Measurements from ENCODE around the gene RAB6A. TPM values are rescaled to one million over a fixed set of nuclear protein-coding genes. Genes with fewer than 3 reads are reported as not detected.
"Not testable (repeated sequence)": the region's sequence is repeated elsewhere in the genome, so short reads cannot be mapped to it uniquely, and the experiment has no call there.

Gene RAB6A
- polyA plus RNA-seq, 2 of the 4 experiments (the other 2 are of a cell fraction): 75.7 to 141 TPM

- TF ChIP-seq RARB (CRISPR knock-in tag; IDR thresholded peaks at IDR 0.05) (no peak), CTCF (IDR thresholded peaks at IDR 0.05) (no peak), SREBF2 (IDR thresholded peaks at IDR 0.05) (no peak), HMGXB4 (CRISPR knock-in tag; IDR thresholded peaks at IDR 0.05; ENCODE audit: borderline replicate concordance) (no peak), E2F6 (IDR thresholded peaks at IDR 0.05; ENCODE audit: borderline replicate concordance, low read depth) (peak; percentile 81; the same call in 1 of the 2 replicates), TFCP2L1 (CRISPR knock-in tag; IDR thresholded peaks at IDR 0.05) (no peak), PHF8 (IDR thresholded peaks at IDR 0.05; ENCODE audit: borderline replicate concordance, low read depth) (peak; percentile 66; the same call in 1 of the 2 replicates), RNF2 (IDR thresholded peaks at IDR 0.05; ENCODE audit: borderline replicate concordance, low read depth) (no peak), FOSB (CRISPR knock-in tag; IDR thresholded peaks at IDR 0.05) (no peak), HOXA7 (CRISPR knock-in tag; IDR thresholded peaks at IDR 0.05) (no peak), KDM1A (IDR thresholded peaks at IDR 0.05; ENCODE audit: low read depth) (no peak), CEBPB (IDR thresholded peaks at IDR 0.05) (peak in 1 of 2 experiments; percentile 50; a peak in 1 of 4 replicates), HEYL (CRISPR knock-in tag; IDR thresholded peaks at IDR 0.05) (no peak), EHF (CRISPR knock-in tag; IDR thresholded peaks at IDR 0.05) (no peak), ATOH8 (CRISPR knock-in tag; IDR thresholded peaks at IDR 0.05; ENCODE audit: low read depth) (no peak), GATA3 (IDR thresholded peaks at IDR 0.05; ENCODE audit: borderline replicate concordance) (peak; percentile 47; the same call in 1 of the 2 replicates), EP300 (IDR thresholded peaks at IDR 0.05) (no peak), CBX8 (IDR thresholded peaks at IDR 0.05) (no peak), USF2 (IDR thresholded peaks at IDR 0.05) (no peak; the same call in 1 of the 2 replicates), JUN (IDR thresholded peaks at IDR 0.05) (peak in 1 of 2 experiments; percentile 82; a peak in 4 of 5 replicates), MAX (IDR thresholded peaks at IDR 0.05) (peak; percentile 97), PBX3 (IDR thresholded peaks at IDR 0.05) (peak; percentile 20; the same call in 1 of the 2 replicates), RFX5 (IDR thresholded peaks at IDR 0.05) (0 out of 2 replicates have a peak, but pooled peaks have one; percentile 20), ESRRA (IDR thresholded peaks at IDR 0.05; ENCODE audit: borderline replicate concordance, low read length) (no peak), CBX2 (IDR thresholded peaks at IDR 0.05; ENCODE audit: borderline replicate concordance, low read depth) (no peak), JUNB (IDR thresholded peaks at IDR 0.05) (no peak; the same call in 1 of the 2 replicates), NR3C1 (IDR thresholded peaks at IDR 0.05) (no peak)
Measured at GRCh38 chr11:73779084-73779902, 18.4 kb upstream of the RAB6A start (continued).

GRCh38 chr11:73770811-73771210 lies 9.9 kb upstream of the RAB6A start:
- H3K4me3 ChIP-seq; H3K4me1 ChIP-seq; H3K4me2 ChIP-seq; ATAC-seq; FAIRE-seq; DNase-seq (ENCODE audit: low read depth in 1 of 2, low spot score in 1 of 2); H3K27ac ChIP-seq; H3K9me3 ChIP-seq; POLR2A ChIA-PET; CTCF ChIA-PET: not testable (repeated sequence)
- 87% methylated on average over 7 of the region's 7 CpGs for WGBS (ENCODE audit: missing lambda C conversion rate)
